GM20000 (cell line): ENCODE data around the gene PML.

ENCODE experiments used
- DNase-seq: peaks from one replicate; pipeline ENCODE4 v3.0.0; 2012; ENCODE audit warnings: low spot score
- CTCF ChIP-seq: IDR thresholded peaks from 2 replicates; pipeline ENCODE4 v1.5.1; 2012; ENCODE audit warnings: mild to moderate bottlenecking, control low read depth; ENCODE audit errors: extremely low read depth, missing control alignments

Gene PML

GRCh38 chr15:73997986-73998385 is 3.5 kb downstream of the PML start:
- DNase-seq, result no peak
- no peak for TF ChIP-seq CTCF

DNA sequence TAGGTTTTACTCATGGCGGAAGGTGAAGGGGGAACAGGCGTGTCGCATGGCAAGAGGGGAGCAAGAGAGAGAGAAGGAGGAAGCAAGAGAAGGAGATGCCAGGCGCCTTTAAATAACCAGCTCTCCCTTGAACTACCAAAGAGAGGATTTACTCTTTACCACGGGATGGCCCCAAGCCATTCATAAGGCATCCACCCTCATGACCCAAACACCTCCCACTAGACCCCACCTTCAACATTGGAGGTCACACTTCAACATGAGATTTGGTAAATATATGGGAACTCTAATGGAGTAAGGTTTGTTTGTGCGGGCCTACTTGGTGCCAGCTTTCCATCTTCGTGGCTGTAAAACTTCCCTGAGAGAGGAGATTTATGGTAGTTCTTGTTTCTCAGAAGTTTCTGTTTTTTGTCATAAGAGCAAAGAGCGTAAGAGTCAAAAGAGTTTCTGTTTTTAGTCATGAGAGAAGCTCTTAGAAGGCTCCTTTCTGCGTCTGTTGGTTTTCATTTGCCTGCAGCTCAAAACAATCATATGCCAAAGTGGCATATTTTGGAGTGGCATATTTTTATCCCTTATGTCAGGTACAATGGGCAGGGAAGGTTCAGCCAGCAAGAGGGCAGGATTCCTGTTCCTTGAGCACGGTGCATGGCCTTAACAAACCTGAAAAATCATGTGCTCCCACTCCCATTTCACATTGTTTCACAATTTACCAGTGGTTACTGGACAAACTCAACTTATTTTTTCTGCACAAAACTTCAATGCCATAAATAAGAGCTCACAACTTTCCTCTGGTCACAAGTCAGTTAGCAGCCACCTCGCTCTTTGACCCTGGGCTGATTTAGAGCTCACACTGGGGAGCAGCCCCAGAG is 12.5 kb downstream of the PML start:
- DNase-seq, result peak; percentile 53
- TF ChIP-seq CTCF, result no peak

- no peak for DNase-seq
- TF ChIP-seq CTCF, result no peak
These were observed 13.4 kb downstream of the PML start for GRCh38 chr15:74007820-74008371.

- TF ChIP-seq CTCF, result no peak
- DNase-seq, result no peak
These were observed 14.4 kb downstream of the PML start for GRCh38 chr15:74008901-74009300.

GRCh38 chr15:74010929-74011540 is 16.5 kb downstream of the PML start:
- no peak for TF ChIP-seq CTCF
- DNase-seq, result no peak

- DNase-seq, result no peak
- no peak for TF ChIP-seq CTCF
These were observed 17.1 kb downstream of the PML start for GRCh38 chr15:74011610-74012009.

- TF ChIP-seq CTCF, result no peak
- DNase-seq, result no peak
These were observed 18.9 kb downstream of the PML start for GRCh38 chr15:74013374-74013894.
